Upper lobe of left lung (tissue), 6 donors: ENCODE results near the gene METTL26. TPM values are rescaled to one million over a fixed set of nuclear protein-coding genes. Genes with fewer than 3 reads are reported as not detected.

Experiments
- ATAC-seq, 2 donors: fragments of 200-7000 bp; cut with Tn5 transposase; one replicate each; pipeline ENCODE4 v1.9.1; 2022; ENCODE audit warnings: mild to moderate bottlenecking in 2 of 2, moderate library complexity in 2 of 2; ENCODE audit not compliant: low FRiP score in 2 of 2
- DNase-seq, 2 donors: peaks; one replicate each; pipeline ENCODE4 v3.0.0-alpha.2; 2019 to 2020
- H3K27ac ChIP-seq, 4 donors: fragments of 200-600 bp; sonication (generic); one replicate each; pipeline ENCODE4 v1.5.1; 2016 to 2019
- H3K27me3 ChIP-seq, 4 donors: fragments of 200-600 bp; sonication (generic); one replicate each; pipeline ENCODE4 v1.5.1; 2017 to 2019
- H3K36me3 ChIP-seq, 4 donors: fragments of 200-600 bp; sonication (generic); one replicate each; pipeline ENCODE4 v1.5.1; 2016 to 2019
- H3K4me1 ChIP-seq, 4 donors: fragments of 200-600 bp; sonication (generic); one replicate each; pipeline ENCODE4 v1.5.1; 2018 to 2019
- H3K4me3 ChIP-seq, 4 donors: fragments of 200-600 bp; sonication (generic); one replicate each; pipeline ENCODE4 v1.5.1; 2017 to 2019; ENCODE audit warnings: mild to moderate bottlenecking in 2 of 4, moderate library complexity in 1 of 4
- H3K9me3 ChIP-seq, 4 donors: fragments of 200-600 bp; sonication (generic); one replicate each; pipeline ENCODE4 v1.5.1; 2018 to 2019
- CTCF ChIP-seq, 6 experiments: fragments of 450-650 bp in 4 of 6; fragments of 200-600 bp in 2 of 6; sonication (generic) in 2 of 6; IDR thresholded peaks; one replicate each; pipeline ENCODE4 v1.5.1; 2016 to 2019; ENCODE audit warnings: antibody characterized with exemption in 6 of 6
- EP300 ChIP-seq, 4 donors: sonication (generic); formaldehyde crosslinking; IDR thresholded peaks; one replicate each; pipeline ENCODE4 v1.5.1; 2017; ENCODE audit warnings: antibody characterized with exemption in 4 of 4, control low read depth in 2 of 4
- POLR2A ChIP-seq, 4 donors: fragments of 450-650 bp; IDR thresholded peaks; one replicate each; pipeline ENCODE4 v1.5.1; 2016 to 2017; ENCODE audit warnings: antibody characterized with exemption in 4 of 4, mild to moderate bottlenecking in 2 of 4
- POLR2AphosphoS5 ChIP-seq, 2 donors: sonication (generic); formaldehyde crosslinking; IDR thresholded peaks; one replicate each; pipeline ENCODE4 v1.5.1; 2017; ENCODE audit warnings: antibody characterized with exemption in 2 of 2
- WGBS, 2 donors: methylation state at CpG; one replicate each; pipeline ENCODE4 v1.1.5; 2017 to 2018; 5-methylcytosine and 5-hydroxymethylcytosine counted together
- total RNA-seq, 6 donors: library from RNA; depleted of rRNA in 4 of 6; stranded (reverse); fragments of >200 nt in 4 of 6; gene quantifications; one replicate each; pipeline versions ENCODE4 v1.1.0 to v1.2.1, GENCODE V29; 2016 to 2021
- donor health status: DM: no; HTN: no; CAD: no; lungs with moderate emphysema.
- donor health status: DM: no; HTN: yes; CAD: no; lungs with severe emphysema.

The METTL26 gene
- total RNA-seq, 6 donors from 2014 or later: 69.5 to 210 (median 111) TPM

- H3K4me3 ChIP-seq: peak within 1 kb of the TSS in 1 of 4 donors; percentile 12
- ATAC-seq: peak in 1 of 2 donors; percentile 3
- H3K4me1 ChIP-seq: peaks cover 23 to 66% (median 55%) of the 10 kb centered on the region in 4 donors
- H3K9me3 ChIP-seq: no peaks in the 10 kb centered on the region
- 5 to 12% methylated on average over 4 to 11 of the region's 23 CpGs for WGBS, 2 donors
- no peak for TF ChIP-seq CTCF (IDR thresholded peaks at IDR 0.05)
- peak in 1 of 4 donors; percentile 27 for TF ChIP-seq POLR2A (IDR thresholded peaks at IDR 0.05)
- peak; percentile 65 to 90 for DNase-seq
- H3K27me3 ChIP-seq: no peaks in the 10 kb centered on the region
- peaks cover 6 to 49% (median 42%) of the 10 kb centered on the region in 4 donors for H3K36me3 ChIP-seq
- H3K27ac ChIP-seq: peak within 1 kb of the TSS; percentile 60 to 80 (median 64)
These were observed 5.2 kb downstream of the METTL26 start, which contains the start of gene WFIKKN1 for GRCh38 chr16:630815-631405. WFIKKN1 (plus strand) TSS chr16:630985; CDS start chr16:631254, 269 bp downstream.

- peak overlapping the region; percentile 57 to 80 (median 64) for H3K27ac ChIP-seq
- peaks cover 9 to 55% (median 47%) of the 10 kb centered on the region in 4 donors for H3K36me3 ChIP-seq
- no peaks in the 10 kb centered on the region for H3K27me3 ChIP-seq
- peaks cover 20 to 60% (median 52%) of the 10 kb centered on the region in 4 donors for H3K4me1 ChIP-seq
- TF ChIP-seq POLR2AphosphoS5 (IDR thresholded peaks at IDR 0.05) (no peak), POLR2A (IDR thresholded peaks at IDR 0.05) (no peak), EP300 (IDR thresholded peaks at IDR 0.05) (no peak), CTCF (IDR thresholded peaks at IDR 0.05) (no peak)
- DNase-seq: peak in 1 of 2 donors; percentile 85
- no peaks in the 10 kb centered on the region for H3K9me3 ChIP-seq
- peak overlapping the region in 1 of 4 donors; percentile 10 for H3K4me3 ChIP-seq
- whole genome bisulfite sequencing, 2 donors: 41 to 100% methylated on average over 1 to 25 of the region's 29 CpGs
- ATAC-seq: peak in 1 of 2 donors; percentile 3
These were observed 5.8 kb downstream of the METTL26 start for GRCh38 chr16:630249-630814.

GRCh38 chr16:629833-630248, 6.3 kb downstream of the METTL26 start:
- Histone ChIP-seq H3K27ac (peak overlapping the region; percentile 60 to 80 (median 64)), H3K27me3 (no peaks in the 10 kb centered on the region), H3K9me3 (no peaks in the 10 kb centered on the region), H3K4me1 (peaks cover 15 to 55% (median 47%) of the 10 kb centered on the region in 4 donors), H3K36me3 (peaks cover 9 to 59% (median 50%) of the 10 kb centered on the region in 4 donors), H3K4me3 (peak overlapping the region in 1 of 4 donors; percentile 10)
- TF ChIP-seq CTCF (IDR thresholded peaks at IDR 0.05) (no peak), POLR2AphosphoS5 (IDR thresholded peaks at IDR 0.05) (no peak), EP300 (IDR thresholded peaks at IDR 0.05) (no peak)
- DNase-seq (no peak), ATAC-seq (no peak)
- WGBS, 2 donors: 20 to 48% methylated on average over 1 to 9 of the region's 11 CpGs

GRCh38 chr16:629185-629832, 6.8 kb downstream of the METTL26 start:
- Histone ChIP-seq H3K4me3 (no peak overlapping the region), H3K27ac (peak overlapping the region; percentile 60 to 80 (median 64)), H3K9me3 (no peaks in the 10 kb centered on the region), H3K4me1 (peaks cover 13 to 53% (median 44%) of the 10 kb centered on the region in 4 donors), H3K27me3 (no peaks in the 10 kb centered on the region), H3K36me3 (peaks cover 9 to 59% (median 52%) of the 10 kb centered on the region in 4 donors)
- peak in 1 of 2 donors; percentile 82 for DNase-seq
- 71 to 81% methylated on average over 22 to 23 of the region's 29 CpGs for WGBS, 2 donors
- no peak for TF ChIP-seq POLR2A (IDR thresholded peaks at IDR 0.05)
- no peak for TF ChIP-seq CTCF (IDR thresholded peaks at IDR 0.05)
- TF ChIP-seq EP300 (IDR thresholded peaks at IDR 0.05): no peak
- TF ChIP-seq POLR2AphosphoS5 (IDR thresholded peaks at IDR 0.05): no peak
- ATAC-seq: no peak
